GM12873 (cell line): ENCODE results near the gene ARHGAP18.

Experiments used
- CTCF ChIP-seq: IDR thresholded peaks from 2 replicates; pipeline ENCODE4 v1.5.1; 2012; ENCODE audit warnings: low read depth, mild to moderate bottlenecking, moderate library complexity, low read length, control low read depth; ENCODE audit not compliant: insufficient read depth; ENCODE audit errors: missing control alignments

The ARHGAP18 gene

DNA sequence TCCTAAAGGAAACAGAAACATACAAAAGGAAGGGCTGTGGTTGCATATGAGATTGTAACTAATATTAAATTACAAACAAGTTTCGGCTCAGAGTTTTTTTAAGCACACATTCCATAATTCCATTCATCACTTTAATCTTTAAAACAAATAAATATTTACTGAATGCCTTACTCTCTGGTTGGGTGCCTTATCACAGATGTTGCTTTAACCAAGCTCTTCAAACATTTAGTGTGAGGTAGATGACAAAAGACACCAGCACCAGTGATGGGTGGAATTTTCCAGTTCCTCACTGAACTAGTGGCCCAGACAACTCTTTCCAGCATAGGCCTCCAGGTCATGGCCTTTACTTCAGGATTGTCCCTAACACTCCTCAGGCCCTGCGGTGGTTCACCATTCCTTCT is 58.7 kb downstream of the ARHGAP18 start:
- TF ChIP-seq CTCF: no peak

DNA sequence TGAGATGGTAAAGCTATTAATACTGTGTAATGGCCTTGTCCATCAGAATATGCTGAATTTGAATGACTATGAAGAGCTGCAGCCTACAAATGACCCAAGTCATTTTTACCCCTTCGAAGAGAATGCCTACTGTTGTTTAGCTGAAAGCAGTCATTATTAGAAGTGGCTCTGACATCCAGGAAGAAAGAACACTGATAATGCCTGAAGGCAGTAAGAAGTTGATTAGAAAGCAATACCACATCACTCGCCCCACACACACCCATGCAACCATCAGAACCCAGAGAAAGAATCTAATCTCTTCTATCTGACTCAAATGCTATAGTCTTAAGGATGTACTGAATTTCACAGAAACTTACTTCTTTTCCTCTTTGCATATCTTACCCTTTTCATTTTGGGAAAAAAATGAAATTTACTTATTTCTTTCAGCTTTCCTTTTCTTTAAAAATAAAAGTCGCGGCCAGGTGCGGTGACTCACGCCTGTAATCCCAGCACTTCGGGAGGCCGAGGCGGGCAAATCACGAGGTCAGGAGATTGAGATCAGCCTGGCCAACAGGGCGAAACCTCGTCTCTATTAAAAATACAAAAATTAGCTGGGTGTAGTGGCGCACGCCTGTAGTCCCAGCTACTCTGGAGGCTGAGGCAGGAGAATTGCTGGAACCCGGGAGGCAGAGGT is 61.0 kb downstream of the ARHGAP18 start:
- TF ChIP-seq CTCF: no peak

GRCh38 chr6:129647044-129647443 is 62.9 kb downstream of the ARHGAP18 start:
- TF ChIP-seq CTCF: no peak

DNA sequence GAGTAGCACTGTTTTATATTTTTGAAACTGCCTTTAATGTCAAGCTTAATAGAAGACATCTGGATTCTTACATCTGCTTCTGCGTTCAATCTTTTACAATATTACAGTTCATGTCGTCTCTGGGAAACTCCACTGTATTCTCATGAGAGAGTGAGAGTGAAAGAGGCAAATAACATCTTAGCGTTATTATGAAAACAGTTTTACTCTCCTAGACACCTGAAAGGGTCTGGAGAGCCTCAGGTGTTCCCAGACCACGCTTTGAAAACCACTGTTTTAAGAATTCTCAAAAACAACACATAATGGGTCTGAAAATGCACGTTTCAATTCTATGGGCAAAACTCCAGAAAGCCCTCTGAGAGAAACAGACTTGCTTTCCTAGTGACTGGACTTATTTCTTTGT is 63.3 kb downstream of the ARHGAP18 start:
- no peak for TF ChIP-seq CTCF

GRCh38 chr6:129645830-129646579 is 64.0 kb downstream of the ARHGAP18 start:
- no peak for TF ChIP-seq CTCF

- TF ChIP-seq CTCF: no peak
Measured at GRCh38 chr6:129645106-129645829, 64.7 kb downstream of the ARHGAP18 start.

DNA sequence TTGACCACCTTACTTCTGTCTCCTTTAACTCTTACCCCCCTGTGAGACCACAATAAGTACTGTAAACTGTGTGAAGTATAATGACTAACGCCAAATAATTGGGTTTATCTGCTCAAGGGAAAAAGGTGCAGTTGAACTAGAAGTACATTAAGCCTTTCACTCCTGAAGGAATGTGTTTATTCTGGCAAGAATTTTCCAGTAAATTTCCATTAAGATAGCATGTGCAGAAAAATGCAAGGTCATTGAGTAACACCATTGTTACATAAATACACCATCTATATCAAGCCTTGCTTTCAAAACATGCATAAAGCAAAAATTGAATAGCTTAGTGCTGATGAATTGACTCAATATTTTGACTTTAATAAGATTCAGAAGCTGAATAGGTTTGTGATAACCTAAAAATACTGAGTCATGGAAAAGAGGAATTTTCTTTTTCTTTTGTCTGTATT is 65.4 kb downstream of the ARHGAP18 start:
- TF ChIP-seq CTCF: no peak
